Measurements from ENCODE around the gene KDM3A.

The KDM3A gene

GRCh38 chr2:86433137-86433536 lies 8.0 kb upstream of the KDM3A start:
- no peak for DNase-seq (ENCODE audit: low read depth)

- no peak for DNase-seq (ENCODE audit: low read depth)
Observed at GRCh38 chr2:86434290-86434689, 6.9 kb upstream of the KDM3A start.

- no peak for DNase-seq (ENCODE audit: low read depth)
Observed at GRCh38 chr2:86435531-86435930, 5.6 kb upstream of the KDM3A start.

- no peak for DNase-seq (ENCODE audit: low read depth)
Observed at GRCh38 chr2:86436328-86436727, 4.8 kb upstream of the KDM3A start.

GRCh38 chr2:86439879-86440630 lies 1.1 kb upstream of the KDM3A start:
- no peak for DNase-seq (ENCODE audit: low read depth)

GRCh38 chr2:86441392-86441881 lies 266 bp downstream of the KDM3A start:
- no peak for DNase-seq (ENCODE audit: low read depth)

- DNase-seq (ENCODE audit: low read depth), result peak; percentile 49
Observed at GRCh38 chr2:86441882-86442641, 891 bp downstream of the KDM3A start.

- DNase-seq (ENCODE audit: low read depth), result peak; percentile 71
Observed at GRCh38 chr2:86442642-86443005, 1.5 kb downstream of the KDM3A start.

GRCh38 chr2:86443631-86444350 lies 2.6 kb downstream of the KDM3A start:
- DNase-seq (ENCODE audit: low read depth), result no peak

GRCh38 chr2:86445436-86445835 lies 4.3 kb downstream of the KDM3A start:
- no peak for DNase-seq (ENCODE audit: low read depth)

GRCh38 chr2:86446060-86446459 lies 4.9 kb downstream of the KDM3A start:
- no peak for DNase-seq (ENCODE audit: low read depth)

GRCh38 chr2:86453836-86454235 lies 12.7 kb downstream of the KDM3A start:
- DNase-seq (ENCODE audit: low read depth), result no peak

GRCh38 chr2:86454238-86454637 lies 13.1 kb downstream of the KDM3A start:
- no peak for DNase-seq (ENCODE audit: low read depth)

- DNase-seq (ENCODE audit: low read depth), result no peak
Observed at GRCh38 chr2:86455181-86455580, 14.0 kb downstream of the KDM3A start.

GRCh38 chr2:86461042-86461743 lies 20.0 kb downstream of the KDM3A start:
- no peak for DNase-seq (ENCODE audit: low read depth)

- no peak for DNase-seq (ENCODE audit: low read depth)
Observed at GRCh38 chr2:86464652-86465051, 23.5 kb downstream of the KDM3A start.

- DNase-seq (ENCODE audit: low read depth), result no peak
Observed at GRCh38 chr2:86466306-86466705, 25.1 kb downstream of the KDM3A start.

GRCh38 chr2:86468162-86469033 lies 27.2 kb downstream of the KDM3A start:
- no peak for DNase-seq (ENCODE audit: low read depth)

- no peak for DNase-seq (ENCODE audit: low read depth)
Observed at GRCh38 chr2:86470890-86471289, 29.7 kb downstream of the KDM3A start.

GRCh38 chr2:86471637-86472036 lies 30.5 kb downstream of the KDM3A start:
- DNase-seq (ENCODE audit: low read depth), result no peak

GRCh38 chr2:86476092-86476491 lies 34.9 kb downstream of the KDM3A start:
- DNase-seq (ENCODE audit: low read depth), result no peak
